Ectodermal cell (in vitro differentiated cells): ENCODE measurements around the gene SAE1.

Experiments used
- H3K27ac ChIP-seq: 2 replicates; pipeline ENCODE4 v1.7.0; 2013; ENCODE audit warnings: mild to moderate bottlenecking, low read depth, low read length; ENCODE audit not compliant: insufficient read depth, poor library complexity, severe bottlenecking
- H3K27me3 ChIP-seq: 2 replicates; pipeline ENCODE4 v1.7.0; 2013; ENCODE audit warnings: mild to moderate bottlenecking, low read length; ENCODE audit not compliant: insufficient read depth, control insufficient read depth, poor library complexity, severe bottlenecking
- H3K36me3 ChIP-seq: one replicate; pipeline ENCODE4 v1.7.0; 2013; ENCODE audit warnings: low read length; ENCODE audit not compliant: control insufficient read depth, insufficient read depth
- H3K4me1 ChIP-seq: one replicate; pipeline ENCODE4 v1.7.0; 2013; ENCODE audit warnings: low read length; ENCODE audit not compliant: control insufficient read depth, insufficient read depth
- H3K4me3 ChIP-seq: 2 replicates; pipeline ENCODE4 v1.7.0; 2013; ENCODE audit warnings: low read depth, low read length, control low read depth; ENCODE audit not compliant: insufficient read depth
- H3K9me3 ChIP-seq: 2 replicates; pipeline ENCODE4 v1.7.0; 2013; ENCODE audit warnings: mild to moderate bottlenecking, low read length, moderate library complexity; ENCODE audit not compliant: control insufficient read depth
- WGBS, 2 experiments: methylation state at CpG; one replicate each; pipeline ENCODE4 v1.1.7; 2013; ENCODE audit warnings: missing lambda C conversion rate in 2 of 2; 5-methylcytosine and 5-hydroxymethylcytosine counted together

Gene SAE1

DNA sequence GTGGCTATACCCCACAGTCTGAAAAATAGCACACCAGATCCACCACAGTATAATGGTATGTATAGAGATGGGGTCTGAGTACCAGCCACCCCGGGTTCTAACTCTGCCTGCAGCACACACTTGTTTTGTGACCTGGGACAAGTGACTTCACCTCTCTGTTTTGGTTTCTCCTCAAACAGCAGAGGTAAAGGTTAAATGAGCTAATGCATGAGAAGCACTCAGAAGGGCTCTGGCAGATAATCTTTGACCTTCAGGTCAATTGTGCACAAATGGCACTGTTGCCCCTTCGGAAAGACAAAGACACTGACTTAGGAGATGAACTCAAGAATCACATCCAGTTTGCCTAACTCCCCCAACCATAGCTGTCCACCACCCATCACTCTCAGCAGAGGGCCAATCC, 24.8 kb upstream of the SAE1 start:
- no peak overlapping the region for H3K27ac ChIP-seq
- WGBS, 2 experiments = 48 to 55% methylated on average over 2 of the region's 2 CpGs
- no peak overlapping the region for H3K4me3 ChIP-seq
- H3K9me3 ChIP-seq = no peaks in the 10 kb centered on the region
- no peaks in the 10 kb centered on the region for H3K27me3 ChIP-seq
- H3K4me1 ChIP-seq = peaks cover 22% of the 10 kb centered on the region
- H3K36me3 ChIP-seq = no peaks in the 10 kb centered on the region

DNA sequence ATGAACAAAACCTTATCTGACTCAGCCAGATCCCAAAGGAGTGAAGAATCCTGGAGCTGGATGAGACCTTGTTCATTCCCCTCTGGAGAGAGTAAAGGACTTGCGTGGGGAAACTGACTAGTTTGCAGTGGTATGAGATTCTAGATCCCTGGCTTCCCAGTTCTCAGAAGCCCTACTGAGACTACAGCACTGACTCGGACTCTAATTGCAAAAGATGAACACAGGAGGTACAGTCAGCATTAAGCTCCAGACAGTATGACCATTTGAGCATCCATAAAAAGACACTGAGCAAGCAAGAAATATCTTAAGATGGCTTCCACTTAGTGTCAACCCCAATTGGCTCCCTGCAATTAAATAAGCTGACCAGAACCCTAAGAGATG, 23.8 kb upstream of the SAE1 start:
- Histone ChIP-seq H3K4me1 (peaks cover 22% of the 10 kb centered on the region), H3K27me3 (no peaks in the 10 kb centered on the region), H3K4me3 (no peak overlapping the region), H3K36me3 (no peaks in the 10 kb centered on the region), H3K9me3 (no peaks in the 10 kb centered on the region), H3K27ac (no peak overlapping the region)
- WGBS, 2 experiments = 94 to 95% methylated on average over 2 of the region's 2 CpGs

DNA sequence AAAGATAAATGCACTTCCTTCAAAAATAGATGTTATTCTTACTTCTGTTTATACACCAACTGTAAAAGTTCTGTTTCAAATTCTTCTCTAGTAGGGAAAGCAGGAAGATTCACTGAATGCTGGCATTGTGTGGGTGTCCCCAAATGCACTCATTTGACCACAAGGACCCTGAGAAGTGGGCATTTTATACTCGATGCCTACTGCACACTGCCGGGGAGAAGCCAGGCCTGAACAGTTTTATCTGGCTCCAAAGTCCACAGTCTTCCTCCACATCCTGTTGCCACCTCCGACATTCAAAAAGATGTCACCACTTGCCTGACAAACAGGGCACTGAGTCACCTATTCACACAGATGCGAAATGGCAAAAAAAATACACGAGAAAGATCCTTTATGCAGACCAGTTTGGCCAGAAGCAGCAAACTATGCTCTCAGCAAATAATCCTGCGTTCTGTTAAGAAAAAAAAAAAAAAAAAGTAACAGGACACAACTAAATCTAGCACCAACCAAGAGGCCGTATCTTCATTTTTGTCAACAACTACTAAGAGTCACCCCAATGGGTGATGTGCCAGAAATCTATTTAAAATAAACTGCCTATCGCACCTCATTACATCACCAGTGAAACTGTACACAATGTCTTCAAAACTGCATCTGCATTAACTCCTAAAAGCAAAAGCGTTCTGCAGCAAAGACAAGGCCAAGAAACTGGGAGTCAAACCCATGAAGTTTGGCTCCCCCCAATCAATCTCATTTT, 23.3 kb upstream of the SAE1 start:
- H3K36me3 ChIP-seq = no peaks in the 10 kb centered on the region
- 92% methylated on average over 9 of the region's 9 CpGs for WGBS, 2 experiments
- H3K4me1 ChIP-seq = peaks cover 22% of the 10 kb centered on the region
- no peaks in the 10 kb centered on the region for H3K27me3 ChIP-seq
- H3K27ac ChIP-seq = no peak overlapping the region
- no peak overlapping the region for H3K4me3 ChIP-seq
- no peaks in the 10 kb centered on the region for H3K9me3 ChIP-seq

DNA sequence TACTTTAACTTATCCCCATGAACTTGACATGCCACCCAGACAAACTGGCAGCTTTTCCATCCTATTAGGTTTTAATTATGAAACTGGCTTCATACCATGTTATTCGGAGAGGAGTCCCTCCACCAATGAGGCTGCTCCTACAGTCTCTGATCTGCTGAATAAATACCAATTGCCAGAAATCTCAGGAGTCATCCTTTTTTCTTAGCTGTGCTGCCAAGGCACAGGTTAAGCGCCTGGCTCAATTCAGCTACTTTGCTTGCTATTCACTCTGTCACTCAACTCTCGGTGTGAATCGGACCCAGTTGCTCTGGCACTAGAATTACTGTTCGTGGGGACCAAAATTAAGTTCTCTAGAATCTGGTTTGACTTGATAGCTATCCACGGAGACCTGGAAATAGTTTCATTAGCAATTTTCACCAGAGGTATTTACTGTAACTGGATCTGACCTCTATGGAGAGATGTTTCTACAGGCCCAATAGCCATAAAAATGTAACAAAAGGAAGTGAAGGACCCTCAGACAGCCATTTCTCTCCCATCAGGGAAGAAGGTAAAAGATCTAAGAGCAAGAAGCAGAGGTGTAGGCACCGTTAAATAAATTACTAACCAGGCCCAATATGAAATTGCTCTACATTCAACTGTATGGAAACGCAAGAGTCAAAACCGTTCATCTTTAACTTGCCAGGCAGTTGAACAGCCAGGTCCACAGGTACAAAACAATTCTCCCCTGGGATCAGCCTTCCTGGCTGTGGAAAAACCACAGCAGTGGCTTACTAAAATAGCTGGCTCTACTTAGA, 22.5 kb upstream of the SAE1 start:
- Histone ChIP-seq H3K4me1 (peaks cover 22% of the 10 kb centered on the region), H3K9me3 (no peaks in the 10 kb centered on the region), H3K27me3 (no peaks in the 10 kb centered on the region), H3K4me3 (no peak overlapping the region), H3K27ac (no peak overlapping the region), H3K36me3 (no peaks in the 10 kb centered on the region)
- 85 to 86% methylated on average over 9 of the region's 9 CpGs for WGBS, 2 experiments

DNA sequence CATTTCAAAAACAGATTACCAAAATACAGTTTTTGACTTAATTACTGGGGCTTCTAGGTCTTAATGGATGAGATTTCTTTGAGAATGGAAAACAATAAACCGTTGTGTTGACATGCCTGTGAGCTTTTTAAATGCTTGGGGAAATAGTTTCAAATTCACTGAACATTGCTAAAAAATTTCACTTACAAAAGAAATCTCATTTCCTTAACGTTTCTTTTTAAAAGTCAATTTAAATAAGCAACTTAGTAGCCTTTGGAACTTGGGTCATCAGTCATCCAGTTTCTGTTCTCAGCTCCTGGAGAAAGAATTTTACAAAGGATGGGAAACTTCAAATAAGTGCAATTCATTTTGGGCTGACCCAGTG, 21.5 kb upstream of the SAE1 start:
- Histone ChIP-seq H3K4me1 (peaks cover 22% of the 10 kb centered on the region), H3K27me3 (no peaks in the 10 kb centered on the region), H3K4me3 (peak overlapping the region; percentile 99), H3K36me3 (no peaks in the 10 kb centered on the region), H3K27ac (peak overlapping the region; percentile 78), H3K9me3 (no peaks in the 10 kb centered on the region)
- whole genome bisulfite sequencing, 2 experiments = 19 to 35% methylated on average over 2 of the region's 2 CpGs

DNA sequence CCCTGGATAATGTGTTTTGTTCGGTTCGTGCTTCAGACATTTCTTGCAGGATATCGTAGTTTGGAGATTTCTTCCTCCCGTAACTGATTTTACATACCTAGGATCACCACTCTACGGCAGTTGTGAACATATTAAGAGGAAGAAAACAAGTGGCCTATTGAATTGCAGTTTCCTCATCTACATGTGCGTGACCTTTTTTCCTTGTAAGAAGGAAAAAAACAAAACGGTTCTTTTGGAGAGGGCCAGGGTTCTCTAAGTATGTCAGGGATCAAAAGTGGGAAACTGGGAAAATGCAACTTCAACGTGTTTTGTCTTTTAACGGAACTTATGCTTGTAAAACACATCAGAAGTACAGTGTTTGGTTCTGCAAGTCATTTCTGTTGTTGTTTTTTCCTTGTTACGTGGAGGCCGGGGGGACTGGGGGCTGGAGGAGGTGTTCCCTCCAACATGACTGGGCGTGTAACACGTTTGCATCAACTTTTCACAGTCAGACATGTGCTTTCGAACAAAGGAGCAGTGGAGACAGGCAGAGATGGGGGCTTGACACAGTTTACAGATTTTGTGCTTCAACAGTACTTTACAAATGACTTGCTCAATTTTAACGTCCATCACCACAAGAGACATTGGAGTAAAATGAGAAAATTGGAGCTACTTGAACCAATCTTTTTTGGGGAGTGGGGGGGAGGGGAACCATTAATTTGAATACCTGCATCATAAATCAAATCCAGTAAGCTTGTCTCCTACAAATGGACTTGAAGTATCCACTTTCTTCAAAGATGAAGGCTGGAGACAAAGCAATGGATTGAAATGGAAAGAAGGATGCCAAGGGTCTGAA, 20.9 kb upstream of the SAE1 start:
- WGBS, 2 experiments = 21 to 27% methylated on average over 14 of the region's 15 CpGs

DNA sequence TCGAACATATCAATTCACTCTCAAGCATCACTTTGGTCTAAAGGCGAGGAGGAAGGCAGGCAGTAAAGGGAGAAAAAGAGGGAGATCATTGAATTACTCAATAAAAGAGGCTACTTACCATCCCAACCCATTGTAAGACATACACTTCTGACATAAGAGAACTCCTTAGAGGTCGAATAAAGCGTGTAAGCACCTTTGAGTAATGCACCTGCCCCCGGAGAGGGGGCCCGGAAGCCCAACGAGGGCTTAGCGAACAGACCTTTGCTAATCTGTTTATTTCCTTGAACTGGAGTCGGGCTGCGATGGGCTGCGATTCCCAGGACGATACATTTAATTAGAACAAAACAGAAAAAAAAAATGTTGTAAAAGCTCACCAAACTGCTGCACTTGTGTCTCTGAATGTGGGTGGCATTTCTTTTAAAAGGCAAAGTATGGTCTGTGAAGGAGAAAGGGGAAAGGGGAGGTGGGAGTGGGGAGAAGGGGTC, 20.1 kb upstream of the SAE1 start:
- H3K9me3 ChIP-seq = no peaks in the 10 kb centered on the region
- H3K4me1 ChIP-seq = peaks cover 22% of the 10 kb centered on the region
- peak overlapping the region; percentile 78 for H3K27ac ChIP-seq
- no peaks in the 10 kb centered on the region for H3K27me3 ChIP-seq
- WGBS, 2 experiments = 1 to 3% methylated on average over 10 to 12 of the region's 12 CpGs
- H3K4me3 ChIP-seq = peak overlapping the region; percentile 99
- no peaks in the 10 kb centered on the region for H3K36me3 ChIP-seq

More for the DNA sequence above, 20.9 kb upstream of the SAE1 start:
- Histone ChIP-seq H3K4me1 (peaks cover 22% of the 10 kb centered on the region), H3K36me3 (no peaks in the 10 kb centered on the region), H3K27me3 (no peaks in the 10 kb centered on the region), H3K27ac (peak overlapping the region; percentile 78), H3K4me3 (peak overlapping the region; percentile 99), H3K9me3 (no peaks in the 10 kb centered on the region)

DNA sequence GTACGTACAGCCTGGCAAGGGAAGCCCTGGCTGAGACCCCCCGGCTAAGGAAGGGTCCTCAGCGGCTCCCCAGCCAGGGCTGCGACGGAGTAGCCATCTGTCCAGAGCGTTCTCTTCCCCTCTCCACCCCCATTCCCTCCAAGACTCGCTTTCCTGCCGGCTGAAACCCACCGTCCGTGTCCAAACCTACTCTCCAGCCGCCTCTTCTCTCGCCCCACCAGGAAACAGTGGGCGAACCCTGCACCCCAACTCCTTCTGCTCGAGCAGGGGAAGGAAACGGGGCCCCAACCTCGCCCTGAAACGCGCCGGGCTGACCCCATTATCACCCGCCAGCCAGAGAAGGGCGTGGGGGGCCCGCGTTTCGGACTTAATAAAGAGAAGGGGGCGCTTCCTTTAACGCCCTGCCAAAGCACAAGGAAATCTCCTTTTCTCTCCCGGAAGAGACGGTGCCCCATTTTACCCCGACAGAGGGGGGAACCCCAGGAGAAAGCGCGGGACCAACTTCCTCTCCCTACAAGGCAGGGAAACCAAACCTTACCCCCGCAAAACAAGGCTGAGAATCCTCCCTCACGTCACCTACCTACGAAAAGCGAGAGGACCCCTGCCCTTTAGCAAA, 19.5 kb upstream of the SAE1 start:
- peak overlapping the region; percentile 99 for H3K4me3 ChIP-seq
- peaks cover 22% of the 10 kb centered on the region for H3K4me1 ChIP-seq
- 0% methylated on average over 35 of the region's 35 CpGs for whole genome bisulfite sequencing, 2 experiments
- no peaks in the 10 kb centered on the region for H3K9me3 ChIP-seq
- no peaks in the 10 kb centered on the region for H3K27me3 ChIP-seq
- H3K36me3 ChIP-seq = no peaks in the 10 kb centered on the region
- H3K27ac ChIP-seq = peak overlapping the region; percentile 98

DNA sequence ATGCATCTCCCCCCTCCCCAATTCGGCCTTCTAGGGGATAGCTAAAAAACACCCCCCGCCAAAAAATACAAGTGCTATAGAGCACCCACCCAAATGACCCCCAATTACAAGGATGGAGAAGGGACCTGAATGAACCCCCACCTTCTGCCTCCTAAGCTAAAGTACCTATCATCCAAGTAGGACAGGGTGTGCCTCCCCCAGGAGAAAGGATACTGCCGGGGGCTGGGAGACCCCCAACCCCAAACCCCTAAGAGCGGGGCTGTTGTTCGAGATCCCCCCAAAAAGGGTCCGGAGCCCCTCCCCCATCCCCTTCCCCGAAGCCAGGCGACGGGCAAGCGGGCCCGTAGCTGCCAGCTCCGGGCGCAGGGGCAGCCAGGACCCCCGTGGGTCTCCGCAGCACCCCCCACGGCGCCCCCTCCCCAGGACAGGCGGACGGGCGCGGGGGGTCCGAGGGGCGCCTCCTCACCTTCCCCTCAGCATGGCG, 18.9 kb upstream of the SAE1 start:
- WGBS, 2 experiments = 1% methylated on average over 24 of the region's 24 CpGs
- H3K36me3 ChIP-seq = no peaks in the 10 kb centered on the region
- peaks cover 22% of the 10 kb centered on the region for H3K4me1 ChIP-seq
- H3K27me3 ChIP-seq = no peaks in the 10 kb centered on the region
- H3K27ac ChIP-seq = peak overlapping the region; percentile 98
- no peaks in the 10 kb centered on the region for H3K9me3 ChIP-seq
- peak overlapping the region; percentile 99 for H3K4me3 ChIP-seq
